Measurements from ENCODE around the gene OR8S1.

The OR8S1 gene

DNA sequence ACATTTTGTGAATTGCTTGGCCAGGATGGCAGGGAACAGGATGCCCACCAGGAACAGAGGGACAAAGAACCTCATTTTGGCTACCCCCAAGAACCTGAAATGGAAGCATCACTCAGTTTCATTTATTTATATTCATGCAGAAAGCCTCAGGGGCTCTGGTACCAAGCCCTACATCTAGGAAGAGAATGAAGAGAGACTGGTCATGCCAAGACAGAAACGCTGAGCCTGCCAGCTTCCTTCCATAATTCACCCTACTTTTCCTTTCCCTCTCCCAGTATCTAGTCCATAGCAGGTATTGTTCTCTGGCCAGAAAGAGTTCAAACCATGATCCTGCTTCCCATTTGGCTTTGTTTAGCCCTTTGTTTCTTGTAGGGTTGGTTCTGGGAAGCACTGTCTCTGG is 44.5 kb downstream of the OR8S1 start, which contains the start of gene LALBA:
Gene LALBA, minus strand, starts transcription at position 101 of the 400 bp plus-strand sequence. Its CDS starts 26 bp downstream, at position 75.
- Histone ChIP-seq H3K79me2 (ENCODE audit: insufficient read depth, low read length) (no peaks in the 10 kb centered on the region), H3K9me2 (replicated peaks; ENCODE audit: insufficient read depth, low read length) (no peaks in the 10 kb centered on the region), H3K4me2 (ENCODE audit: low read depth, low read length, poor library complexity, severe bottlenecking) (no peak within 1 kb of the TSS), H4K20me1 (ENCODE audit: low read depth, low read length) (no peaks in the 10 kb centered on the region), H3K27ac (ENCODE audit: low read depth, low read length) (no peak within 1 kb of the TSS), H3K4me3 (ENCODE audit: insufficient read depth, low read length, poor library complexity, severe bottlenecking) (no peak within 1 kb of the TSS), H3K27me3 (ENCODE audit: low read length) (no peaks in the 10 kb centered on the region), H3K9me3 (ENCODE audit: insufficient read depth, low read length) (no peaks in the 10 kb centered on the region), H2AFZ (ENCODE audit: low read depth, low read length, severe bottlenecking) (no peak within 1 kb of the TSS), H3K9ac (ENCODE audit: low read length) (no peak within 1 kb of the TSS), H3K36me3 (ENCODE audit: low read length) (no peaks in the 10 kb centered on the region), H3F3A (ENCODE audit: insufficient read depth) (no peaks in the 10 kb centered on the region)
- TF ChIP-seq EZH2phosphoT487 (conservative IDR thresholded peaks at IDR 0.05; ENCODE audit: low read length): no peak
- TF ChIP-seq, protein P1, sequence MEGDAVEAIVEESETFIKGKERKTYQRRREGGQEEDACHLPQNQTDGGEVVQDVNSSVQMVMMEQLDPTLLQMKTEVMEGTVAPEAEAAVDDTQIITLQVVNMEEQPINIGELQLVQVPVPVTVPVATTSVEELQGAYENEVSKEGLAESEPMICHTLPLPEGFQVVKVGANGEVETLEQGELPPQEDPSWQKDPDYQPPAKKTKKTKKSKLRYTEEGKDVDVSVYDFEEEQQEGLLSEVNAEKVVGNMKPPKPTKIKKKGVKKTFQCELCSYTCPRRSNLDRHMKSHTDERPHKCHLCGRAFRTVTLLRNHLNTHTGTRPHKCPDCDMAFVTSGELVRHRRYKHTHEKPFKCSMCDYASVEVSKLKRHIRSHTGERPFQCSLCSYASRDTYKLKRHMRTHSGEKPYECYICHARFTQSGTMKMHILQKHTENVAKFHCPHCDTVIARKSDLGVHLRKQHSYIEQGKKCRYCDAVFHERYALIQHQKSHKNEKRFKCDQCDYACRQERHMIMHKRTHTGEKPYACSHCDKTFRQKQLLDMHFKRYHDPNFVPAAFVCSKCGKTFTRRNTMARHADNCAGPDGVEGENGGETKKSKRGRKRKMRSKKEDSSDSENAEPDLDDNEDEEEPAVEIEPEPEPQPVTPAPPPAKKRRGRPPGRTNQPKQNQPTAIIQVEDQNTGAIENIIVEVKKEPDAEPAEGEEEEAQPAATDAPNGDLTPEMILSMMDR (IDR thresholded peaks at IDR 0.05; ENCODE audit: insufficient read depth, low read length, poor library complexity, severe bottlenecking): no peak

DNA sequence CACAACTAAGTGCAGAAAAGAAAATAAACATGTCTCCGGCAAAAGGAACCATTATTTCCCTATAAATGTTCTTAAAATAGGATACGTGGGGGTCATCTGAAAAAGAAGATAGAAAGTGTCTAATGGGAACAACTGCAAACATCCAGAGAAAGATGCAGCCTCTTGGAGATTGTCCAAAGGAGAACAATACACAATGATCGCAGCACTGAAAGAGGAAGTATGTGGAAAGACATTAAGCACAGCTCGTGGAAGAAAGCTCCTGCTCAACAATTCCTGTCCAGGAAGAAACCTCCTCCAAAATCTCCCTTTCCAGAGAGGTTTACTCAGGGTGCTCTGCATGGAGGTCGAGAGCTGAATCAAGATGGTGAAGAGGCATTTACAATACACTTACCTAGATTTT is 46.9 kb downstream of the OR8S1 start:
- Histone ChIP-seq H3K27me3 (ENCODE audit: low read length) (no peaks in the 10 kb centered on the region), H3K79me2 (ENCODE audit: insufficient read depth, low read length) (no peaks in the 10 kb centered on the region), H4K20me1 (ENCODE audit: low read depth, low read length) (no peaks in the 10 kb centered on the region), H3K36me3 (ENCODE audit: low read length) (no peaks in the 10 kb centered on the region), H3F3A (ENCODE audit: insufficient read depth) (no peaks in the 10 kb centered on the region), H3K4me2 (ENCODE audit: low read depth, low read length, poor library complexity, severe bottlenecking) (no peak overlapping the region), H3K9me3 (ENCODE audit: insufficient read depth, low read length) (no peaks in the 10 kb centered on the region), H2AFZ (ENCODE audit: low read depth, low read length, severe bottlenecking) (no peak overlapping the region), H3K4me3 (ENCODE audit: insufficient read depth, low read length, poor library complexity, severe bottlenecking) (no peak overlapping the region), H3K9me2 (replicated peaks; ENCODE audit: insufficient read depth, low read length) (no peaks in the 10 kb centered on the region), H3K9ac (ENCODE audit: low read length) (no peak overlapping the region), H3K27ac (ENCODE audit: low read depth, low read length) (no peak overlapping the region)
- TF ChIP-seq EZH2phosphoT487 (conservative IDR thresholded peaks at IDR 0.05; ENCODE audit: low read length): no peak
- TF ChIP-seq, protein P1 (IDR thresholded peaks at IDR 0.05; ENCODE audit: insufficient read depth, low read length, poor library complexity, severe bottlenecking): no peak

Data from SU-DHL-6 (cell line).